Astrocyte of the cerebellum (primary cell): ENCODE measurements around the gene HMG20A.

Experiments used
- DNase-seq: peaks from one replicate; pipeline ENCODE4 v3.0.0-alpha.2; 2011; ENCODE audit warnings: low read depth
- H3K4me3 ChIP-seq: 2 replicates; pipeline ENCODE4 v1.5.1; 2011; ENCODE audit warnings: mild to moderate bottlenecking, low read depth, low read length, moderate library complexity
- in situ Hi-C: cut with HindIII; loops from 2 replicates; pipeline ENCODE4 v1.10.0; 2017; ENCODE audit warnings: low sequenced_read_pairs
- TF ChIP-seq, protein P1 (sequence below): IDR thresholded peaks from 2 replicates; pipeline ENCODE4 v1.5.1; 2012; ENCODE audit warnings: low read length, low read depth, moderate library complexity, mild to moderate bottlenecking; ENCODE audit errors: missing control alignments

HMG20A gene

DNA sequence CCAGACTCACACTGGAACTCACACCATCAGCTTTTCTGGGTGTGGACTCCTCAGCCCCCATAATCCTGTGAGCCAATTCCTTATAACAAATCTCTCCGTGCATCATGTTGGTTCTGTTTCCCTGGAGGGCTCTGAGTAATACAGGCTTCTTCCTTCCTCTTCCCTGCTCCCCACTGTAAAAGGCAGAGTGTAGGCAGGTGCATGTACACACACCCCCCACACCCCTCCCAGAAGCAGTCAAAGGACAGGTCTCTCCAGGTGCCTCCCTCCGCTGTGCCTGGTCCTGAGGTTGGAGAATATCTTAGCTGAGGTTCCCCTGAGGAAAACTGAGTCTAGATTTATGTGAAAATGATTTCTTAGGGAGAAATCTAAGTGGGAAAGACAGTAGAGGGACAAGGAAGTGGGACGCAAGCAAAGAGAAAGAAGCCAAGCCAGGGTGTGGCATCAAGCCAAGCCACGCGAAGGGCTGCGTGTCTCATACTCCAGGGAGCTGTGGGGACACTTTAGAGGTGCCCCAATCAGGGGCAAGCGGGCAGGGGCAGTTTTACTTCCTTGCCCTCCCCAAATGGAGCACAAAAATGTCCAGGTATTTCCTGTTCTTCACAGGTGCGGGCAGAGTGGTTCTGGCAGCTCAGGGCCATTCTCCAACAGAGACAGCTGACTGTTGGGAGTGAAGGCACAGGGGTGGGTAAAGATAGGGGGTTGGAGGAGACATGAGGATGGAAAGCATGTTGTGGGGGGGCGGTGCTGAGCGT lies 86.6 kb downstream of the HMG20A start:
- no peak overlapping the region for H3K4me3 ChIP-seq
- in situ Hi-C loops = no loop called here
- TF ChIP-seq, protein P1, sequence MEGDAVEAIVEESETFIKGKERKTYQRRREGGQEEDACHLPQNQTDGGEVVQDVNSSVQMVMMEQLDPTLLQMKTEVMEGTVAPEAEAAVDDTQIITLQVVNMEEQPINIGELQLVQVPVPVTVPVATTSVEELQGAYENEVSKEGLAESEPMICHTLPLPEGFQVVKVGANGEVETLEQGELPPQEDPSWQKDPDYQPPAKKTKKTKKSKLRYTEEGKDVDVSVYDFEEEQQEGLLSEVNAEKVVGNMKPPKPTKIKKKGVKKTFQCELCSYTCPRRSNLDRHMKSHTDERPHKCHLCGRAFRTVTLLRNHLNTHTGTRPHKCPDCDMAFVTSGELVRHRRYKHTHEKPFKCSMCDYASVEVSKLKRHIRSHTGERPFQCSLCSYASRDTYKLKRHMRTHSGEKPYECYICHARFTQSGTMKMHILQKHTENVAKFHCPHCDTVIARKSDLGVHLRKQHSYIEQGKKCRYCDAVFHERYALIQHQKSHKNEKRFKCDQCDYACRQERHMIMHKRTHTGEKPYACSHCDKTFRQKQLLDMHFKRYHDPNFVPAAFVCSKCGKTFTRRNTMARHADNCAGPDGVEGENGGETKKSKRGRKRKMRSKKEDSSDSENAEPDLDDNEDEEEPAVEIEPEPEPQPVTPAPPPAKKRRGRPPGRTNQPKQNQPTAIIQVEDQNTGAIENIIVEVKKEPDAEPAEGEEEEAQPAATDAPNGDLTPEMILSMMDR = no peak
- no peak for DNase-seq

DNA sequence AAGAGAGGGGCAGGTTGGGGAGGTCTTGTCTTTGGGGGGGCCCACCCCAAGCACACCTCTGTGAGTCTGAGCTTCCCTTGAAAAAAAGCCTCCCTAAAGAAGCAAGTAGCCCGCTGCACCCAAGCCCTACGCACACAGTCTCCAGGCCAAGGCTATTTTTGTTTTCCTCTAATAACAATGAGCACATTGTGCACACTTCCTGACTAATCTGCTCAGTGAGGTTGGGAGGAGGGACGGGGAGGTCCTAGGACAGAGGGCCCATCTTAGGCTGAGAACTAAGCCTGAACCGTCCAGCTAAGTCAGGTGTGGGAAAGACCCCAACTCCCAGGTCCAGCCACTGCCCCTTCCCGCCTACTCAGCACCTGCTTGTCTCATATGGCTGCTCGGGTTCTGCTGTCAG lies 87.2 kb downstream of the HMG20A start:
- TF ChIP-seq, protein P1 = no peak
- in situ Hi-C loops = no loop called here
- no peak overlapping the region for H3K4me3 ChIP-seq
- no peak for DNase-seq

DNA sequence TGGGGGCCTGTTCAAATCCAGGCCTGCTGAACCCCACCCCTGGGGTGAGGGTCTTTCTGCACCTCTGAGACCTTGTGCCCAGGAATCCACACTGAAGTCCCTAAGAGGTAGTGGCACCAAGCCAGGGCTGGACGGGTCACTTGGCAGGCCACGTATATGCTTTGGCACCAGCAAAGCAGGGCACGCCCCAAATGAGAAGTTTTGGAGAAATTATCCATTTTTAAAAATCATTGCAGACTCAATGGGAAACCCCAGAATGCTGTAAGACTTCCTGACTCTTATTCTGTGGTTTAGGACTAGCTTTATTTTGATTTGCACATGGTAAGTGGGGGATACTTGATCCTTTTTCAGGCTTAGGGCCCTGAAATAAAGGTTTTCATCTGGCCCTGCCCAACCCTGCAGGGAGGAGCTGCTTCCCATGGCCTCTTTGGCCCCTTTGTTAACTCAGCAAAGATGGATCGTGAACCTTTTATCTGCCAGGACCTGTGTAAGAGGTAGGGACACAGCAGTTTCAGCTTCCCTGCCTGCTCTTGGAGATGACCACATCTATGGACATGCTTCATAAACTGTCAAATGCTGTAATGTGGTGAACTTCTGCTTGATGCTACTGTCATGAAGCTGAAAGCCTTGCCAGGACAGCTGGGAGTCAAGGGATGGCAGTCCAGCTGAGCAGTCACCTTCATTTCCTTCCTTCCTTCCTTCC lies 88.0 kb downstream of the HMG20A start:
- no peak overlapping the region for H3K4me3 ChIP-seq
- TF ChIP-seq, protein P1 = no peak
- DNase-seq = no peak
- in situ Hi-C loops = no loop called here

DNA sequence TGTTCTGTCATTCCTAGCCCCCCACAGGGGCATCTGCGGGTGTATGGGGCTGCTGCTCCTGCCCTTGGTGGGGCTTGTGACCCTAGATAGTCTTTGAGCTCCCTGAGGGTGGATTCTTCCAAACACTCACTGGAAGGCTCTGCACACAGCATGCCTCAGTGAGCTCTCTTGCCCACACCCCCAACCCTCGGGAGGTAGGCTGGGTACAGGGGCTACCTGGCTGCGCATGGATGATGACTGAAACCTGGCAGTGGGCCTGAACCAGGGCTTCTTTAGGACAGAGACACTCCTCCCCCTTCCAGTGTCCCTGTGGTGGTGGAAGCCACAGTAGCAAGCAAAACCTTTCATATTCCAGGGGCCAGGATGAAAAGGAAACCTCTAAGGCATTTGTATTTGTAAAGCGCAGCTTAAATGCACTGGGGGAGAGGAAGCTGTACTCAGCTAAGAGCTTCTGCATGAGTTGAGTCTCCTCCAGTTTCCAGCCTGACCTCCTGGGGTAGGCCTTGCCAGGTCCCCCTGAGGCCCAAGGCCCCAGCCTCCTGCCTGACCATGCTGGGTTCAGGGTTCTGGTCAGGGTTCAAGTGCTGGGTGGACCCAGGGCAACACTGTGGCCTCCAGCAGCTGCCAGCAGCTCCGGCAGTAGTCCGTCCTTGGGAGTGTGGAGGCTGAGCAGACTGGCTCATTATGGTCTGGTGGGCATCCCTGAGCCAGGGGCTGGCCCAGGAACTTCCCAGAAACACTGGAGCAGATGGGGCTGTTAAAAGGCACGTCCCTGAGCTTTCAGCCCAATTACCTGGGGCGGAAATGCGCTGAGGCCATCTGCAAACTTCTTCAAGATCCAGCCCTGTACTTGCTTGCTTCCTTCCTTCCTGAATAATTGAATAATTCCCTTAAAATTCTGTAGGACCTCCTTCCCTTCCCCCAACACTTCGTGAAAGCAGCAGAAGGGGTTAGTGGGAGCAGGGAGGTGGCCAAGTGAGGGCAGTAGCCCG lies 89.7 kb downstream of the HMG20A start:
- TF ChIP-seq, protein P1 = no peak

DNA sequence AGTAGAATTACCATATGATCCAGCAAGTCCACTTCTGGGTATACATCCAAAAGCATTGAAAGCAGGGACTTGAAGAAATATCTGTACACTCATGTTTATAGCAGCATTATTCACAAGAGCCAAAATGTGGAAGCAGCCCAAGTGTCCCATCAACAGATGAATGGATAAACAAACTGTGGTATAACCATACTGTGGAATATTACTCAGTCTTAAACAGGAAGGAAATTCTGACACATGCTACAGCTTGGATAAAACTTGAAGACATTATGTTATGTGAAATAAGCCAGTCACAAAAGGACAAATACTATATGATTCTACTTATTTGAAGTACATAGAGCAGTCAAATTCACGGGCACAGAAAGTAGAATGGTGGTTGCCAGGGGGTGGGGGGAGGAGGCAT lies 91.2 kb downstream of the HMG20A start:
- H3K4me3 ChIP-seq = no peak overlapping the region
- in situ Hi-C loops = no loop called here
- no peak for DNase-seq
- TF ChIP-seq, protein P1 = no peak

More for the DNA sequence above, 89.7 kb downstream of the HMG20A start:
- in situ Hi-C loops = no loop called here
- H3K4me3 ChIP-seq = no peak overlapping the region
- no peak for DNase-seq

DNA sequence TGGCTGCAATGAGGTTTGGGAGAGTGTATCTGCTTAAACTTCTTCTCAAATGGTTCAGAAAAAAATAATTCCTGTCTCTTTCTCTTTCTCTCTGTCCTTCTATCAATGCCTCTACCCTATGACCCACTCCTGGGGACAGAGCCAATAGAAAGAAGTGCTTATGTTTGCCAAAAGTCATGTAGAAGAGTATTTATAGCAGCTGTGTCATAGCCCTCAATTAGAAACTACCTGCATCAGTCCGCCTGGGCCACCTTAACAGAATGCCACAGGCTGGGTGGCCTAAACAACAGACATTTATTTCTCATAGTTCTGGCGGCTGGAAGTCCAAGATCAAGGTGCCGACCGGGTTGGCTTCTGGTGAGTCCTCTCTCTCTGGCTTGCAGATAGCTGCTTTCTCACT lies 92.5 kb downstream of the HMG20A start:
- TF ChIP-seq, protein P1 = no peak
- H3K4me3 ChIP-seq = no peak overlapping the region
- in situ Hi-C loops = no loop called here
- DNase-seq = no peak
